Measurements from ENCODE around the gene EAF1. TPM values are rescaled to one million over a fixed set of nuclear protein-coding genes. Genes with fewer than 3 reads are reported as not detected.

Gene EAF1
- total and polyA plus RNA-seq, 2 of the 8 experiments (the other 6 are each of a cell fraction or from before 2014, with no cell fraction given), result 13.9 to 26.8 TPM

DNA sequence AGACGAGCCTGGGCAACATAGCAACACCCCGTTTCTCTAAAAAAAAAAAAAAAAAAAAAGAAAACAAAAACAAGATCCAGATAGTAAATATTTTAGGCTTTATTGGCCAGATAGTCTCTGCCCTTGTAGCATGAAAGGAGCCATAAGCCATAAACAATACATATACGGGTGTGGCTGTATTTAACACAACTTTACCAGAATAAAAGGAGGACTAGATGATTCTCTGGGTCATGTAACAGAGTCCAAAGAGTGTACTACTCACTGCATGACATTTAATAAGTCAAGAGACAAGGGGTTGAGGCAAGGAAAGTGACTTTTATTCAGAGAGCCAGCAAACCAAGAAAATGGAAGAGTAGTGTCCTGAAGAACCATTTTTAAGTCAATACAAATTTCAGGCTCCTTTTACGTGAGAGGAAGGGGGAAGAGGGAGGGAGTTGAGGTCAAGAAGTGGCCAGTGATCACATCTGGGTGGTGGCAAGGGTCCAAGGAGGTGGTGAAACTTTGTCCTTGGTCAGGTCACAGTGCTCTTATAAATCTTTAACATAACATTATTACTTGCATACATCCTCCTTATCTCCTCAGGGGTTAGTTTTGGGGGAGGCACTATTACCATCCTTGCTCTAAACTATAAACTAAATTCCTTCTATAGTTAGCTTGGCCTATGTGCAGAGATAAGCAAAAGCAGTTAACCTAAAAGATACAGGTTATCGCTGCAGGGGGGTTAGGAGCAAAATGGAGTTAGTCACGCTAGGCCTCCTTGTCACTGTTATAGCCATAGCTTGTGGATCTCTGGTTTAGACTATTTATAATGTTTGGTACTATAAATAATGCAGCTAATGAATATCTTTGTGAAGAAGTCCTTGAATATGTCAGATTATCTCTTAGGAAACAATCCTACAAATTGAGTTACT is 46.2 kb upstream of the EAF1 start (continued):
- TF ChIP-seq, protein P1, sequence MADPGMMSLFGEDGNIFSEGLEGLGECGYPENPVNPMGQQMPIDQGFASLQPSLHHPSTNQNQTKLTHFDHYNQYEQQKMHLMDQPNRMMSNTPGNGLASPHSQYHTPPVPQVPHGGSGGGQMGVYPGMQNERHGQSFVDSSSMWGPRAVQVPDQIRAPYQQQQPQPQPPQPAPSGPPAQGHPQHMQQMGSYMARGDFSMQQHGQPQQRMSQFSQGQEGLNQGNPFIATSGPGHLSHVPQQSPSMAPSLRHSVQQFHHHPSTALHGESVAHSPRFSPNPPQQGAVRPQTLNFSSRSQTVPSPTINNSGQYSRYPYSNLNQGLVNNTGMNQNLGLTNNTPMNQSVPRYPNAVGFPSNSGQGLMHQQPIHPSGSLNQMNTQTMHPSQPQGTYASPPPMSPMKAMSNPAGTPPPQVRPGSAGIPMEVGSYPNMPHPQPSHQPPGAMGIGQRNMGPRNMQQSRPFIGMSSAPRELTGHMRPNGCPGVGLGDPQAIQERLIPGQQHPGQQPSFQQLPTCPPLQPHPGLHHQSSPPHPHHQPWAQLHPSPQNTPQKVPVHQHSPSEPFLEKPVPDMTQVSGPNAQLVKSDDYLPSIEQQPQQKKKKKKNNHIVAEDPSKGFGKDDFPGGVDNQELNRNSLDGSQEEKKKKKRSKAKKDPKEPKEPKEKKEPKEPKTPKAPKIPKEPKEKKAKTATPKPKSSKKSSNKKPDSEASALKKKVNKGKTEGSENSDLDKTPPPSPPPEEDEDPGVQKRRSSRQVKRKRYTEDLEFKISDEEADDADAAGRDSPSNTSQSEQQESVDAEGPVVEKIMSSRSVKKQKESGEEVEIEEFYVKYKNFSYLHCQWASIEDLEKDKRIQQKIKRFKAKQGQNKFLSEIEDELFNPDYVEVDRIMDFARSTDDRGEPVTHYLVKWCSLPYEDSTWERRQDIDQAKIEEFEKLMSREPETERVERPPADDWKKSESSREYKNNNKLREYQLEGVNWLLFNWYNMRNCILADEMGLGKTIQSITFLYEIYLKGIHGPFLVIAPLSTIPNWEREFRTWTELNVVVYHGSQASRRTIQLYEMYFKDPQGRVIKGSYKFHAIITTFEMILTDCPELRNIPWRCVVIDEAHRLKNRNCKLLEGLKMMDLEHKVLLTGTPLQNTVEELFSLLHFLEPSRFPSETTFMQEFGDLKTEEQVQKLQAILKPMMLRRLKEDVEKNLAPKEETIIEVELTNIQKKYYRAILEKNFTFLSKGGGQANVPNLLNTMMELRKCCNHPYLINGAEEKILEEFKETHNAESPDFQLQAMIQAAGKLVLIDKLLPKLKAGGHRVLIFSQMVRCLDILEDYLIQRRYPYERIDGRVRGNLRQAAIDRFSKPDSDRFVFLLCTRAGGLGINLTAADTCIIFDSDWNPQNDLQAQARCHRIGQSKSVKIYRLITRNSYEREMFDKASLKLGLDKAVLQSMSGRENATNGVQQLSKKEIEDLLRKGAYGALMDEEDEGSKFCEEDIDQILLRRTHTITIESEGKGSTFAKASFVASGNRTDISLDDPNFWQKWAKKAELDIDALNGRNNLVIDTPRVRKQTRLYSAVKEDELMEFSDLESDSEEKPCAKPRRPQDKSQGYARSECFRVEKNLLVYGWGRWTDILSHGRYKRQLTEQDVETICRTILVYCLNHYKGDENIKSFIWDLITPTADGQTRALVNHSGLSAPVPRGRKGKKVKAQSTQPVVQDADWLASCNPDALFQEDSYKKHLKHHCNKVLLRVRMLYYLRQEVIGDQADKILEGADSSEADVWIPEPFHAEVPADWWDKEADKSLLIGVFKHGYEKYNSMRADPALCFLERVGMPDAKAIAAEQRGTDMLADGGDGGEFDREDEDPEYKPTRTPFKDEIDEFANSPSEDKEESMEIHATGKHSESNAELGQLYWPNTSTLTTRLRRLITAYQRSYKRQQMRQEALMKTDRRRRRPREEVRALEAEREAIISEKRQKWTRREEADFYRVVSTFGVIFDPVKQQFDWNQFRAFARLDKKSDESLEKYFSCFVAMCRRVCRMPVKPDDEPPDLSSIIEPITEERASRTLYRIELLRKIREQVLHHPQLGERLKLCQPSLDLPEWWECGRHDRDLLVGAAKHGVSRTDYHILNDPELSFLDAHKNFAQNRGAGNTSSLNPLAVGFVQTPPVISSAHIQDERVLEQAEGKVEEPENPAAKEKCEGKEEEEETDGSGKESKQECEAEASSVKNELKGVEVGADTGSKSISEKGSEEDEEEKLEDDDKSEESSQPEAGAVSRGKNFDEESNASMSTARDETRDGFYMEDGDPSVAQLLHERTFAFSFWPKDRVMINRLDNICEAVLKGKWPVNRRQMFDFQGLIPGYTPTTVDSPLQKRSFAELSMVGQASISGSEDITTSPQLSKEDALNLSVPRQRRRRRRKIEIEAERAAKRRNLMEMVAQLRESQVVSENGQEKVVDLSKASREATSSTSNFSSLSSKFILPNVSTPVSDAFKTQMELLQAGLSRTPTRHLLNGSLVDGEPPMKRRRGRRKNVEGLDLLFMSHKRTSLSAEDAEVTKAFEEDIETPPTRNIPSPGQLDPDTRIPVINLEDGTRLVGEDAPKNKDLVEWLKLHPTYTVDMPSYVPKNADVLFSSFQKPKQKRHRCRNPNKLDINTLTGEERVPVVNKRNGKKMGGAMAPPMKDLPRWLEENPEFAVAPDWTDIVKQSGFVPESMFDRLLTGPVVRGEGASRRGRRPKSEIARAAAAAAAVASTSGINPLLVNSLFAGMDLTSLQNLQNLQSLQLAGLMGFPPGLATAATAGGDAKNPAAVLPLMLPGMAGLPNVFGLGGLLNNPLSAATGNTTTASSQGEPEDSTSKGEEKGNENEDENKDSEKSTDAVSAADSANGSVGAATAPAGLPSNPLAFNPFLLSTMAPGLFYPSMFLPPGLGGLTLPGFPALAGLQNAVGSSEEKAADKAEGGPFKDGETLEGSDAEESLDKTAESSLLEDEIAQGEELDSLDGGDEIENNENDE (IDR thresholded peaks at IDR 0.05; ENCODE audit: insufficient replicate concordance, low read length), result no peak
- TF ChIP-seq GTF2F1 (IDR thresholded peaks at IDR 0.05; ENCODE audit: borderline replicate concordance, low read depth, low read length) (no peak), SRF (IDR thresholded peaks at IDR 0.05; ENCODE audit: low read depth, low read length) (no peak), BCL11A (IDR thresholded peaks at IDR 0.05; ENCODE audit: low read depth in 2 of 2, low read length in 2 of 2) (no peak), CHD2 (IDR thresholded peaks at IDR 0.05; ENCODE audit: low read length) (no peak)

All from H1 (cell line).